HG02642 (cell line): Measurements from ENCODE around the gene GPD1.
"Not testable (repeated sequence)": the region's sequence is repeated elsewhere in the genome, so short reads cannot be mapped to it uniquely, and the experiment has no call there.

Experiments used
- ATAC-seq: cut with Tn5 transposase; IDR thresholded peaks from one replicate; pipeline ENCODE4 v1.9.1; 2021; ENCODE audit warnings: mild to moderate bottlenecking; ENCODE audit not compliant: unreplicated experiment, poor library complexity

Gene GPD1

DNA sequence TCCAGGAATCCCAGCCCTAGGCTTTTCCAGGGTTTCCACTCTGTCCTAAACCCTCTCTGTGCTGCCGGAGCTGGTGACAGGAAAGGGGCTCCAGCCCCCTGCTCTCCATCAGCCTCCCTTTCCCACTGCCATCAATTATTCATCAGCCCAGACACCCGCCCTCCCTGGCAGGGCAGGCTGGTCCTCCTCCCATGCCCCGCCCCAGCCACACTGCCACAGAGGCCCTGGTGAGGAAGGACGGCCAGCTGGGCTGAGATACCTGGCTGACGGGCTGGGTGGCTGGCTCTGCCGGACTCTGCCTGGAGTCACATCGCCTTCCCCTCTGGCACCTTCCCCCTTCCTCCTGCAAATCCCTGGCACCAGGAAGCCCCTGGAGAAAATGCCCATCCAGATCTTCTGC lies 30.6 kb upstream of the GPD1 start:
- ATAC-seq = no peak

GRCh38 chr12:50073712-50074111 lies 30.1 kb upstream of the GPD1 start:
- ATAC-seq = no peak

DNA sequence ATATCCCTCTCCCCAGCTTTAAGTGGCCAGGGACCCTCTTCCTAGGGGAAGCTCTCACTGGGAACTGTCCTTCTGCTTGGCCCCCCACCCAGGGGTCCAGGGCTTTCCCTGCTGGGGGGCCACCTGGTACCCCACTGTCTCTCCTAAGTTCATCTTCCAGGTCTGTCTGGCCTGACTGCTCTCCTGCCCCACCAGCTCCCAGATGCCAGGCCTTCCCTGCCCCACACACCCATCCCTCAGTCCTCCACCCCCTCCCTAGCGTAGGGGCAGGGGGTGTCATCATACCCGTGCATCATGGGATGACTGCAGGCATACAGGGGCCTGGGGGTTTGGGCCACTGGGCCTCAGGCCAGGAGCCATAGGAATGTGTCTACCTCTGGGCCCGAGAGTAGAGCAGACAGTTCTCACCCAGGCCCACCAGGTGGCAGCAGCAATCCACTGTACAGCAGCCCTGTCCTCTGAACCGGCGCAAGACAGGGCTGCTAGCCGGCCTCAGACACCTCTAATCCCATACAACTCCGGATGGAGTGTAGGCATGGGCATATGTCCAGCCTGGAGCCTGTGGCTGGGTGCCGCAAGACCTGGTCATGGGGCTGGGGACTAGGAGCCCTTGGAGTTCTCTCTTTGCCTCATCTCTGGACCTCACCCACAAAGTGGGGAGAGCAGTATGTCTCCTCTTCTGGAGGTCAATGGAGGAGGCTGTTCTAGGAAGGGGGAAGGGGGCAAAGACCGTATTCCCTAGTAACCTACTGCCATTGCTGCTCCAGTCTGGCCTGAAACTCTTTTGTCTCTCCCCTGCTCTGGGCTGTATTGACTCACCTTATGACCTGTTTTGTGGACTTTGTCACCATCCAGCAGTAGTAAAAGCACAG lies 28.6 kb upstream of the GPD1 start:
- ATAC-seq = peak; percentile 79

DNA sequence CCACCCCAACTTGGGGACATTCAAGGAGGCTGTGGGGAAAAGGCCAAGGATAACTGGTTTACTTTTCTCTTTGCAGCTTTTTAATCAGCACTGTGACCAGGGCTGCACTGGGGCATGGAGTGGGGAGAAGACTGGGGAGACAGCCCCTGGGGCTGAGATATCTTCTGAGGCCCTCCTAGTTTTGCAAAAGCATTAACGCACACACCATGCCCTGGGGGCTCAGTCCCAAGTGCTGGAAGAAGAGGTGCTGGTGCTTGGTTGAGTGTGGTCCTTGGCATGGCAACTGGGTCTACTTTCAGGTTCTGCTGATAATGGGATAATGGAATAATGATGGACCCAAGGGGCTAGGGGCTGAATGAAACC lies 28.0 kb upstream of the GPD1 start:
- ATAC-seq = no peak

DNA sequence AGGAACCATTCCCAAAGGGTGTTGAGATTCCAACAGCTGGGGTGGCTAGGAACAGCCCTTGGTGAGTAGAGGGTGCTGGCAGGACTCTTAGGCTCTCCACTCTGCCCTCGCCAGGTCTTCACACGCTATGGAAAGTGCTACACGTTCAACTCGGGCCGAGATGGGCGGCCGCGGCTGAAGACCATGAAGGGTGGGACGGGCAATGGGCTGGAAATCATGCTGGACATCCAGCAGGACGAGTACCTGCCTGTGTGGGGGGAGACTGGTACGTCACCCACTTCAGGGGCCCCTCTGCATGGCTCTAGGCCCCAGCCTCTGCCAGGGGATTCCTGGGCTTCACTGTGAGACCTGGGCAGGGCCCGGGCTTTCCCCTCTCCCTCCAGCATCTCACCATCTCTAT lies 26.7 kb upstream of the GPD1 start:
- no peak for ATAC-seq

GRCh38 chr12:50078281-50078680 lies 25.5 kb upstream of the GPD1 start:
- ATAC-seq = no peak

DNA sequence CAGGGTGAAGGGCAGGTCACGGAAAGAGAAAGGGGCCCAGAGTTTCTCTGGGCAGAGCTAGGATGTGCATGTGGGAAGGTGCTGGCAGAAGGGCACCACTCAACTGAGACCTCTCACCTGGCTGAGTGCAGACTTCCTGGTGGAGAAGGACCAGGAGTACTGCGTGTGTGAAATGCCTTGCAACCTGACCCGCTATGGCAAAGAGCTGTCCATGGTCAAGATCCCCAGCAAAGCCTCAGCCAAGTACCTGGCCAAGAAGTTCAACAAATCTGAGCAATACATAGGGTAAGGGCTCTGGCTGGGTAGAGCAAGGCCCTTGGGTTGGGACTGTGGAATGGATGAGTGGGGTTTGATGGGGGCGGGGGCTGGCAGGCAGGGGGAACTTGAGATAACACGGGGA lies 24.0 kb upstream of the GPD1 start:
- ATAC-seq = no peak

GRCh38 chr12:50081096-50081808 lies 22.6 kb upstream of the GPD1 start:
- ATAC-seq = no peak

- ATAC-seq = no peak
Measured at GRCh38 chr12:50082644-50083043, 21.2 kb upstream of the GPD1 start.

DNA sequence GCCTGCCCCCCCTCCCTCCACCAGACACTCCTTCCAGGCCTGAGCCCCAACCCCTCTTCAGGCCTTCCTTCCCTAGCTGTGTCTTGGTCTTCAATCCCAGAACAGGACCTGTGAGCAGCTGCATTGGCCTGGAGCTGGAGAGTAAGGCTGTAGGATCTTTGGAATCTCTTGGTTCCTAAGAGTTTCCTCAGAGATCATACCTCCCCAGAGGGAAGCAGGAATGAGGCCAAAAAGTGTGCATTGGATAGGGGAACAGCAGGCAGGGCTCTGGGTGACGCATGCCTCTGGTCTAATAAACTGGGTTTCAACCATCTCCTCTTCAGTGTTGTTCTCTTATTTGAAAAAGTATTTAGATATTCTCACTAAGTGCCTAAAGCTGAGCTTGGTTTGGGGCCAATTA lies 20.5 kb upstream of the GPD1 start:
- no peak for ATAC-seq

DNA sequence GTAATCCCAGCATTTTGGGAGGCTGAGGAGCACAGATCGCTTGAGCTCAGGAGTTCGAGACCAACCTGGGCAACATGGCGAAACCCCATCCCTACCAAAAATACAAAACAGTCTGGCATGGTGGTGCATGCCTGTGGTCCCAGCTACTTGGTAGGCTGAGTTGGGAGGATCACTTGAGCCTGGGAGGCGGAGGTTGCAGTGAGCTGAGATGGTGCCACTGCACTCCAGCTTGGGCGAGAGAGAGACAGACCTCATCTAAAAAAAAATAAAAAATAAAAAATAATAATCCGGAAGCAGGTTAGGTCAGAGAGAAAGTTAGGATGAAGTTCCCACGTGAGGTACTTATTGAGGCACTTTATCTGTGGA lies 19.4 kb upstream of the GPD1 start:
- not testable (repeated sequence) for ATAC-seq

- ATAC-seq = peak; percentile 85
Measured at GRCh38 chr12:50084775-50085614, 18.8 kb upstream of the GPD1 start, which contains the start of gene SMARCD1. Gene SMARCD1, plus strand, starts transcription at chr12:50085342. Its CDS starts 28 bp downstream, at chr12:50085370.

DNA sequence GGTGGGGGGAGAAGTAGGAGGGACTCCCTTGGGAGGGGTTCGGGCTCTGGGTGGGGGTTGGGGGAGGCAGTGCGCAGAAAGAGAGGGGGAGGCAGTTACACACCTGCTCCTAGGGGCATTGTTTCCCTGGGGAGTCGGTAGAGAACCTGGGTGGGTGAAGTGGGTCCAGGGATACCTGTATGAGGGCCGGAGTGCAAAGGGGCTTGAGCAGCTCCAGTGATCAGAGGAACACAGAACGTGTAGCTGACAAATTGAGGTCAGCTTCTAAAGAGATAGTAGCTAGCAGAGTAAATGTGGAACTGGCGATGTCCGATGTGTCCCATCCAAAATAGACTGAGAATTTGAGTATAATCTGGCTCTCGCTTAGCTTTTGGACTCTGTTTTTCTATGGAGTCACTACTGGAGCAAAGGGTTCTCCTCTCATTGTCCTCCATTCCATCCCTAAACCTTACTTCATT lies 18.2 kb upstream of the GPD1 start:
- peak; percentile 4 for ATAC-seq

GRCh38 chr12:50086148-50086547 lies 17.7 kb upstream of the GPD1 start:
- no peak for ATAC-seq

DNA sequence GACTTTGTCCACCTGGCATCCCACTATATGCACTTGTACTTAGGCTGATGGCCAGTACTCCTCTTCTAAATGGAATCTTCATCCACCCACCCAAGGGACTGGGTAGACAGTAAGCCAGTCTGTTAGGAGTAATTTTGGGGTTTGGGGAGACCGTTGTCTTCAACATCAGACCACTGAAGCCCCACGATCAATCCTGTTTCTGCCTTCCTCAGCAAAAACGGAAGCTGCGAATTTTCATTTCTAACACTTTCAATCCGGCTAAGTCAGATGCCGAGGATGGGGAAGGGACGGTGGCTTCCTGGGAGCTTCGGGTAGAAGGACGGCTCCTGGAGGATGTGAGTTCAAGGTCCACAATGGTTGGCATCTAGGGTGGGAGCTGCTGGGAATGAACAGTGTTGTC lies 16.7 kb upstream of the GPD1 start:
- ATAC-seq = no peak

DNA sequence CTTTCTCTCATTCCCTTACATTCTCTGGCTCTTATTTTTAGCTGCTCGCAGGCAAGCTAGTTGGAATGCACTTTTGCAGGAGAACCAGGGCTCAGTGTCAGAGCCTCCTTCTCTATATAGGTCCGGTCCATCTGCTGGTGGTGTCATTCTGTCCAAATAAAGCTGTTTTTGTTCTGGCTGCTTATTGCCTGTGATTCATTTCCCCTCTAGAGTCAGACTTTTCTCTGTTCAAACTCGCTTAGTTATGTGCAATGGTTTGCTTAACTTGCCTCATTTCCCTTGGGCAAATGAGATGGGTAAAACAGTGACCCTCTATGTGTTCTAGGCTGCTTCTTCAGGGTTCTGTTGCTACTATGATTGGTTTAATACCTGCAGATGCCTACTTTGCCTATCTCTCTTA lies 15.8 kb upstream of the GPD1 start:
- no peak for ATAC-seq

DNA sequence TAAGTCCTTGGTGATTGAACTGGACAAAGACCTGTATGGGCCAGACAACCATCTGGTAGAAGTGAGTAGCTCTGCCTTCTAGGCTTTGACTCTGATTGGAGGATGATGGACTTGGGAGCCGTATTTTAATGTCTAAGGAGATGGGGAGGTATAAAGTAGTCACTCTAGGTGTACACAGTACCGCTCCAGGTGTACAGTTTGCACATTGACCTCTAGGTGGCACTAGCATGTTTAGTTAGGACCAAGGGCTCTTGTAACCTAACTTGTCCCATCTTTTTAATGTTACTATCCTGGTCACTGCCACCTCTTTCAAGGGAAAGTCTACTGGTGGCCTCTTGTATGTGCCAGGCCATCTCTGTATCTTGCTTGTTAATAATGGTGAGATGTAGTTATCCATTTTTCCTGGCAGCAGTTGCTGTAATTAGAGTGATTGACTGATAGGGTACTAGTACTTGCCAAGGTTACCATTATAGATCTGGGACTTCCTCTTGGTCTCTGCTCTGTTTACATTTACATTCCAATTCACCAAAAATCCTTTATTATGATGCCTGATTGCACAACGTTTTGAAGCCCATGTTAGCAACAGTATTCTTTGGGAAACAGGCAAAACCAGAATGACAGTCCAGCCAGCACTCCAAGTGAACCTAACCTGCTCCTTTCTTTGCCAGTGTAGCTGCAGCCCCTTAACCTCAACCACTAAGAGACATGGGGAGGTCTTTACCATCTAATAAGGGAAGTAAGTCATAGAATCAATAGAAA lies 15.1 kb upstream of the GPD1 start:
- no peak for ATAC-seq

DNA sequence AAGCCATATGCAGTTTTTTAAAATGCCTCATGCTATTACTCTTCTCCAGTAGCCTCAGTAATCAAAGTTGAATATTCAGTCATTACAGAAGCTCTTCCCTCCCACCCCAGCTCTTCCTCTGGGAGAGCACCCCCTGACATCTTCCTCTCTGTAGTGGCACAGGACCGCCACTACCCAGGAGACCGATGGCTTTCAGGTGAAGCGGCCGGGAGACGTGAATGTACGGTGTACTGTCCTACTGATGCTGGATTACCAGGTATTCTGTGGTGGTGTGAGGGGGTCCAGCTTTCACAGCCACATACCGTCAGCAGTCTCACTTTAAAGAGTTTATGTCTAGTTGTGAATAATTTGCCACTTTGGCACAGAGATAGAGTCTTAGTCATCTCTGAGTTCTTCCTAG lies 14.1 kb upstream of the GPD1 start:
- ATAC-seq = no peak

GRCh38 chr12:50090391-50090790 lies 13.4 kb upstream of the GPD1 start:
- no peak for ATAC-seq

DNA sequence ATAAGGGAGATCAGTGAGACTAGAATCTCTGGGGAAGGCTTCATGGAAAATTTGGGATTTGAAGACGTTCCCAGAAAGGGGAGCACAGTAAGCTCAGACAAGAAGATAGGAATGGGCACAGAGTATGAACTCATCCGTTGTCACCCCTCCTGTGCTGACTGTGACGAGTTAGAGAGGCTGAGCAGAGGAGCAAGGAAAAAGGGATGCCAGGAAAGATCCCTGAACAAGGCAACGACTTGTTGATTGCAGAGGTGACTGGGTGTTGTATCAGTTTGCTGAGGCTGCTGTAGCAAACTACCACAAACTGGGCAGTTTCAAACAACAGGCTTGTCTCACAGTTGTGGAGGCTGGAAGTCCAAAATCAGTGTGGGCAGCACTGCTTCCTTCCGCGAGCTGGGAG lies 5.9 kb upstream of the GPD1 start:
- no peak for ATAC-seq
